ENCODE results near the gene SORCS1.

SORCS1 gene

GRCh38 chr10:106873770-106874603, 290.5 kb downstream of the SORCS1 start:
- DNase-seq = no peak

DNA sequence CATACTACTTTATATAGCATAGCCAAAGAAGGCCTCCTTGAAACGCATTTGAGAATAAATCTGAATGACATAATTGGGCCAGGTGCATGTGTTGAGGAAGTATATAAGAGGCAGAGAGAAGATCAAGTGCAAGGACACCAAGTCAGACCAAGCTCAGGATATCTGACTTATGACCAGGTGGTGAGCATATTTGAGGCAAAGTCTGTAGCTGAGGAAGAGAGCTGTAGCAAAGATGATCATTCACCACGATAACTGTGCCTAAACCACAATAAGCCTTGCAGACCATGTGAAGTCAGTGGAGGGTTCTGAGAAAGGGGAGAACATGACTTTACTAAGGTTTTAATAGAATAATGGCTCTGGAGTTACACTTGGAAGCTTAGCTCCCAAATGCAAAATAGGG, 292.3 kb downstream of the SORCS1 start:
- DNase-seq = no peak

DNA sequence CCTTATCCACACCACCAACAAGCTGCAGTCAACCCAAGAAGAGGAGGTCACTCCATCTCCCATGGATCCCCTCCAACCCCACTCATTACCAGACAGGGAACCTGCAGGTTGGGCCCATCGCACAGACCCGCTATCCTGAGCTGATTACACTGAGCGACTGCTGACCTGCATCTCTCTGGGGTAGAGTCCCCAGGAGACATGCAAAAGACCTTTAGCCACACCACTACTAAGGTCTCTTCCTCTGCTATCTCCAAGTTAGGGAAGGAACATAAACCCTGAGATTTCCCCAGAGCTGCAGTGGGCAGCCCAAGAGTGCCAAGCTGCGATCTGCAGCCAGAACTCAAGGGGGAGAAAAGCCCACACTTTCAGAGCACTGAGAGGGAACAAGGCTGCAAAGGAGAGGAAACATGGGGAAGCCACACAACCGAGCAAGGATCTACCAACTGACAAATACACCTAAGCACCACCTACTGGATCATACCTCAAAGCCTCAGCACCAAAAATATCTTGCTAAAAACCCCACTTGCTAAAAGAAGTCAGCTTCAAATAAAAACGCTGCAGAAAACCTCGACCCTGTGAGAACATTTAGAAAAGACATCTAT, 298.2 kb downstream of the SORCS1 start:
- DNase-seq = no peak

DNA sequence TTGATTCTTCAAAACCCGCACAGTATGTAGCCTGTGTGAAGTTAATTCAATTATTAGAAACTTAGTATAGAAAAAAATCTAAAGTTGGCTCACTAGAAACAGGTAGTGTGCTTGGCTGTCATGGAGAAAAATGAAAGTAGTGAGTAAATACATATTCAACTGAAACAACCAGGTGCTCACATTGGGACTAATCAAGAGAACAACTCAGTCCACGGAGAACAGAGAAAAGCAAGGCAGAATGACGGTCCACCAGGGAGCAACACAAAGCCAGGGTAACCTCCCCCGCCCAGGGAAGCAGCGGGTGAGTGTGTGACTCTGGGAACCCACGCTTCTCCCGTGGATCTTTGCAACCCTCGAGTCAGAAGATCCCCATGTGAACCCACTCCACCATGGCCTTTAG, 300.5 kb downstream of the SORCS1 start:
- DNase-seq = no peak

DNA sequence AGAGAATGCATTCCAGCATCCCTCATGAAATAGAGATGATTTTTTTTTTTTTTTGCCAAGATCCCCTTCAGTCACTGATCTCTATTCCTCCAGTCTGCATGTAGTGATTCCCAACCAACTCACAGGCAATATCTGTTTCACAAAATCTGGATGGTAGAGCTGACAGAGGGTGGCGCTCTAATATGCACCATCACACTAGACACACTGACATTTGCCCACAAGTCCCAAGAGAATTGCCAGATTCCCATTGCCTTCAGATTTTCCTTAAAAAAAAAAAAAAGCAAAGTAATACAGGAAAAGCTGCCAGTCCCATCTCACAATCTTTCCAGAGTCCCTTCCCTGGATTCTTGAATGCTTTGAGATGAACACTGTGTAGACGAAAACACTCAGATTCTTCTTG, 301.0 kb downstream of the SORCS1 start:
- no peak for DNase-seq

GRCh38 chr10:106859892-106860652, 304.4 kb downstream of the SORCS1 start:
- DNase-seq = no peak

DNA sequence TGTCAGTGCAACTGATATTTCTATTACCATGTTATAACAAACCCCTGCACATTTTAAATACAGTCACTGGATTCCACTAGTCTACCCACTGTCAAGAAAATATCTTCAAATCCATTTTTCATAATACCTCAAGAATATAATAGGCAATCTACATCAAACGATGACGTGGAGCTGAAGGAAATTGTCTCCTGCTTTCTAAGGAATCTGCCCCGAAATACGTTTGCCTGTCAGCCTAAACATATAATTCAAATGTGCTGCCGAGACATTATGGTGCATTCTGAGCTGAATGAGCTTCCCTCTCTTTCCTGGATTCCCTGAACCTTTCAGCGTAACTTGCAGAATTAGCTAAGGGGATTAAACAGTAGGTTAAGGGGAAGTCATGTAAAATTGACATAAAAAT, 306.8 kb downstream of the SORCS1 start:
- DNase-seq = no peak

- no peak for DNase-seq
Measured at GRCh38 chr10:106857213-106857612, 307.3 kb downstream of the SORCS1 start.

DNA sequence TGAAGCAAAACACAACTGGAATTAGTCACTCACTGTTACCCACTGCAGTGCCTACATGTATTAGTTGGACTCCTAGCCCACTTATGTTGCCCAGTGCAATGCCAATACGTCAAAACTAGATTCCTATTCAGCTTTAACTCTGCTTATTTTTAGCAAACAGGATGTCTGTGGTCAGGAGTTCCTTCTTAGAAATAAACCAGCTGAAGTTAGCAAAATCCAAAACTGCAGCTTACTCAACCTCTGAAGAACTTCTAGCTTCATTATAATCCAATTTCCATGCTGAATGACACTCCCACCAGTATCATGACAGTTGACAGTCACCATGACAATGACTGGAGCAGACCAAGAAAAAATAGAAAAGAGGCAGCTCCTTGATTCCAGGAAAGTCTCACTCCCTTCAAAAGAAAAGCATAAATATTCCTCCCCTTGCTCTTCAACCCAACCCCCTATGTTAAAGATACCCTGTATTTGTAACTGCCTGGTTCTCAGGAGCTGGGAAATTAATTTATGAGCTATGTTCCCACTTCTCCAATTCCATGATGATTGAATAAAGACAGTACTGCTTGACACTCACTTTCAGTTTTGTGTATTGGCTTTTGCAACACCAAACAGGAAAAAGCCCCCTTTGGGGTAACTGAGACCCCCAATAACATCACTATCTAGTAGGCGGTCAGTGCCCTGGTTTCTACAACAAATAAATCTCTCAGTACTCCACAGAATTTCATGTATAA, 327.4 kb downstream of the SORCS1 start:
- DNase-seq = no peak

- DNase-seq = no peak
Measured at GRCh38 chr10:106832846-106833245, 331.7 kb downstream of the SORCS1 start.

GRCh38 chr10:106830471-106830870, 334.0 kb downstream of the SORCS1 start:
- DNase-seq = no peak

DNA sequence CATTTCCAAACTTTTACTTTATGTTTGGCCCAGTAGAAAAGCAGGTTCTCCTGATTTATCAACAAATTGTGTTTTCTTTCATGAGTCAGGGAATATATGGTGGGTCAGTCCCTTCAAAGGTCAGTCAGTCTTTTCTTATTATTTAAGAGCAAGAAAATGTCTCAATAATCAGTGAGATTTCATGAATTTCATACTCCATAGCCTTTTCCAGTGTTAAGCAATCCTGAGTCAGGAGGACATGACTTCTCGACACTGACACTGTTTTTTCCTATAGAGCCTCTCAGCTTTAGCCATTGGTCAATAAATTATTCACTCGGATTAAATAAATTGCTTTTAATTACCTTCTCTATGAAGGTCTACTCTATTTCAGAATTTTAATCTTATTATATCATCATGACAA, 334.5 kb downstream of the SORCS1 start:
- no peak for DNase-seq

GRCh38 chr10:106826716-106827115, 337.8 kb downstream of the SORCS1 start:
- no peak for DNase-seq

- no peak for DNase-seq
Measured at GRCh38 chr10:106825576-106826364, 338.7 kb downstream of the SORCS1 start.

- no peak for DNase-seq
Measured at GRCh38 chr10:106820579-106820978, 343.9 kb downstream of the SORCS1 start.

GRCh38 chr10:106819490-106819889, 345.0 kb downstream of the SORCS1 start:
- DNase-seq = no peak

DNA sequence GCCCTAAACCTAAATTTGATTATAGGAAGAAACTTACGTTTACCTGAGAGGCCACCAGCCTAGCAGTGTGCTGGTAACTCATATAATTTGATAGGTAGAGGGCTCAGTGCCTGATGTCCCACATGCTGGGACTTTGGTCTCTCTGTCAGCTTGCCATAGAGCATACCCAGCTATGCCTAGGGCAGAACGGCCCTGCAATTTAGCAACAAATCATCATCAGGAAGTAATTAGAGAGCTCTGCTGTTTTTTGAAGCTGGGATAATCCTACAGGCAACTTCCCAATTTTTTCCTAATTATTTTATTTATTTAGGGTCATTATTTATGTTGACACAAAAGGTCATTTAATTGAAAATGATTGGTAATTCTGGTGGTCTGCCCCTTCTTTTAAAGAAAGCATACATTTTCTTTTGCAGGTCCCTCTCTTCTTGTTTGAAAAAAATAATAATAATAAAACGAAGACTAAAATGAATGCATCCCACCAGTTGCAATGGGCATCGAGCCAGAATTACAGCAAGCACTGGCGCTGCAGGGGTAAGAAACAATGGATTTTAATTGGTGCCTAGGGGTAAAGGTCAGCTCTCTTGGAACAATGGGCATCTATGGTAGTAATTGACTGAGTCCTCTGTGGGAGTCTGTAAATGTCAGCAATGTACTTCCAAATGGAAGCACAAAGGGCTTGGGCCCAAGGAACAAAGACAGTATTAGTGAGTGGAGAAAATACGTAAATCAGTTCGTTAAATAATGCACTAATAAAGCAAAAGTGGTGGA, 348.0 kb downstream of the SORCS1 start:
- no peak for DNase-seq

DNA sequence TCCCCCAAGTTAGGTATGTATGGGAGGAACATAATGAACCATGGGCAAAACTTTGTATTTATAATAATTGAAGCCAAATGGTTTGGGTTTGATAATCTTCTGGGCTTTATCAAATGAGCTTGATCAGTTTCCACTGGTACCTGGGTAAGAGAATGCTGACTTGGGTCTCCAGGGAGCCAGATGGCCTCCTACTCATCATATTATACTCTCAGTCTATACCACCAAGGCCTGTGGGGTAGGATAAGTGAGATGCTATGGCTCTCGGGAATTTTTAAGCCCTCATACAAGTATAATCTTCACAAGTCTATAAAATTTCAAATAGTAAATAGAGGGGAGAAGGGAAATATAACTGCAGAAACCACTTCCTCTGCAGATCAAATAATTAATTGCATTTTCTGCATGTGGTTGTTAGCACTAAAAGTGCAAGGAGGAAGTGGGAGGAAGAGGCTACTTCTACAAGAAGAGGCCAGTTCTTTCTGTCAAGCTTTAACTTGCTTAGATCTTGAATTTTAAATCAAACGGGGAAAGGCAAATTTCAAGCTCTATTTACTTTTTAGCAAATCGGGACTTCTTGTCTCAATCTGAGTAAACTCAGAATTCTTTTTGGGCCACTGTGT, 349.0 kb downstream of the SORCS1 start:
- DNase-seq = no peak

- no peak for DNase-seq
Measured at GRCh38 chr10:106804992-106805582, 359.4 kb downstream of the SORCS1 start.

- DNase-seq = no peak
Measured at GRCh38 chr10:106802949-106803348, 361.6 kb downstream of the SORCS1 start.

GRCh38 chr10:106799776-106800175, 364.7 kb downstream of the SORCS1 start:
- no peak for DNase-seq

All from NCI-H2171 treated with DMSO at 0.1 percent for 48 hours (cell line).